Activated T-cell treated with anti-CD3 and anti-CD28 coated beads, Interleukin-2, amount 50 U/mL, for 24 hours (primary cell): Measurements from ENCODE around the gene SECISBP2L.
"Not testable (repeated sequence)": the region's sequence is repeated elsewhere in the genome, so short reads cannot be mapped to it uniquely, and the experiment has no call there.

Experiments used
- DNase-seq: peaks from one replicate; pipeline ENCODE4 v3.0.0-alpha.2; 2020
- H3K27ac Mint-ChIP-seq: 2 replicates; pipeline ENCODE4 v1.8.0; 2020; ENCODE audit warnings: mild to moderate bottlenecking, mixed read lengths
- H3K27me3 Mint-ChIP-seq: 2 replicates; pipeline ENCODE4 v1.8.0; 2020; ENCODE audit warnings: mixed read lengths
- H3K36me3 Mint-ChIP-seq: 2 replicates; pipeline ENCODE4 v1.8.0; 2020; ENCODE audit warnings: low read depth, mixed read lengths
- H3K4me1 Mint-ChIP-seq: 2 replicates; pipeline ENCODE4 v1.8.0; 2020; ENCODE audit warnings: low read depth, mixed read lengths
- H3K4me3 Mint-ChIP-seq: 2 replicates; pipeline ENCODE4 v1.8.0; 2020; ENCODE audit warnings: mild to moderate bottlenecking, moderate library complexity, mixed read lengths
- H3K9me3 Mint-ChIP-seq: 2 replicates; pipeline ENCODE4 v1.8.0; 2020; ENCODE audit warnings: mixed read lengths

SECISBP2L gene

GRCh38 chr15:48974882-48975281 lies 71.4 kb downstream of the SECISBP2L start:
- Mint-ChIP-seq H3K36me3 (no peaks in the 10 kb centered on the region), H3K9me3 (no peaks in the 10 kb centered on the region)
- no peak for DNase-seq

GRCh38 chr15:48972750-48973503 lies 73.3 kb downstream of the SECISBP2L start:
- H3K36me3 Mint-ChIP-seq, result no peaks in the 10 kb centered on the region
- H3K27me3 Mint-ChIP-seq, result peaks cover 35% of the 10 kb centered on the region
- no peak overlapping the region for H3K4me3 Mint-ChIP-seq

More at GRCh38 chr15:48974882-48975281, 71.4 kb downstream of the SECISBP2L start:
- H3K27me3 Mint-ChIP-seq, result peaks cover 38% of the 10 kb centered on the region
- H3K27ac Mint-ChIP-seq, result no peak overlapping the region
- H3K4me3 Mint-ChIP-seq, result no peak overlapping the region
- peaks cover 13% of the 10 kb centered on the region for H3K4me1 Mint-ChIP-seq

GRCh38 chr15:48970926-48971325 lies 75.3 kb downstream of the SECISBP2L start:
- H3K27ac Mint-ChIP-seq, DNase-seq, H3K36me3 Mint-ChIP-seq, H3K9me3 Mint-ChIP-seq, H3K4me3 Mint-ChIP-seq: not testable (repeated sequence)
- Mint-ChIP-seq H3K27me3 (peaks cover 26% of the 10 kb centered on the region), H3K4me1 (peaks cover 27% of the 10 kb centered on the region)

More at GRCh38 chr15:48972750-48973503, 73.3 kb downstream of the SECISBP2L start:
- Mint-ChIP-seq H3K27ac (no peak overlapping the region), H3K4me1 (peaks cover 13% of the 10 kb centered on the region), H3K9me3 (no peaks in the 10 kb centered on the region)
- DNase-seq, result no peak

- DNase-seq, result no peak
- H3K4me1 Mint-ChIP-seq, result peaks cover 42% of the 10 kb centered on the region
- no peak overlapping the region for H3K27ac Mint-ChIP-seq
- H3K4me3 Mint-ChIP-seq, result no peak overlapping the region
- no peaks in the 10 kb centered on the region for H3K36me3 Mint-ChIP-seq
- H3K27me3 Mint-ChIP-seq, result peaks cover 44% of the 10 kb centered on the region
- no peaks in the 10 kb centered on the region for H3K9me3 Mint-ChIP-seq
These were observed 78.2 kb downstream of the SECISBP2L start for GRCh38 chr15:48968066-48968465.

DNA sequence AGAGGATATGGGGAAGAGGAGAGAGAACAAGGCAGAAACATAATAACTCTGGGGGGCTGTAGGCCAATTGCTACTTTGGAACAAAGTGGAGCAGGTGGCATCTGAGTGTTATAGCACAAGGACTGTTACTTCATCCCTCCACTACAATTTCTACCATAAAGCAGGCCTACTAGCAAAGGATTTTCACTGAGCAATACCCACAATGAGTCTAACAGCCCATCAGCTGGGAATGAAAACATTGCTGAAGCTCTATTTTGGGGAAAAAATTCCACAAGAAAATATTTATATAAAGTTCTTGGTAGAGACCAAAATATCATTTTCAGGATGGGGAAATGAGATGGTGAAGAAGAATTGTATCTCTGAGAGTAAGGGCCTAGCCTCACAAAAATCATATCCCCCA lies 78.9 kb downstream of the SECISBP2L start:
- Mint-ChIP-seq H3K4me1 (peaks cover 46% of the 10 kb centered on the region), H3K27ac (peak overlapping the region; percentile 75), H3K36me3 (no peaks in the 10 kb centered on the region), H3K27me3 (peaks cover 51% of the 10 kb centered on the region), H3K4me3 (no peak overlapping the region), H3K9me3 (no peaks in the 10 kb centered on the region)
- no peak for DNase-seq

- Mint-ChIP-seq H3K27me3 (peaks cover 57% of the 10 kb centered on the region), H3K4me1 (peaks cover 46% of the 10 kb centered on the region), H3K9me3 (no peaks in the 10 kb centered on the region), H3K27ac (peak overlapping the region; percentile 75), H3K36me3 (no peaks in the 10 kb centered on the region), H3K4me3 (no peak overlapping the region)
- no peak for DNase-seq
These were observed 79.5 kb downstream of the SECISBP2L start for GRCh38 chr15:48966595-48967301.

GRCh38 chr15:48965972-48966371 lies 80.3 kb downstream of the SECISBP2L start:
- Mint-ChIP-seq H3K27ac (peak overlapping the region; percentile 75), H3K27me3 (peaks cover 65% of the 10 kb centered on the region), H3K4me3 (peak overlapping the region; percentile 32), H3K36me3 (no peaks in the 10 kb centered on the region), H3K4me1 (peaks cover 46% of the 10 kb centered on the region), H3K9me3 (no peaks in the 10 kb centered on the region)
- no peak for DNase-seq

- Mint-ChIP-seq H3K27me3 (peaks cover 68% of the 10 kb centered on the region), H3K9me3 (no peaks in the 10 kb centered on the region), H3K4me3 (no peak overlapping the region), H3K27ac (no peak overlapping the region), H3K36me3 (no peaks in the 10 kb centered on the region), H3K4me1 (peaks cover 43% of the 10 kb centered on the region)
- DNase-seq, result no peak
These were observed 81.3 kb downstream of the SECISBP2L start for GRCh38 chr15:48964898-48965297.

GRCh38 chr15:48963524-48964113 lies 82.6 kb downstream of the SECISBP2L start, which contains the start of gene SHC4:
Gene SHC4 (minus strand): TSS chr15:48963919. CDS start chr15:48963015, 904 bp downstream.
- H3K9me3 Mint-ChIP-seq, result no peaks in the 10 kb centered on the region
- H3K4me1 Mint-ChIP-seq, result peaks cover 43% of the 10 kb centered on the region
- H3K4me3 Mint-ChIP-seq, result peak within 1 kb of the TSS; percentile 80
- H3K27me3 Mint-ChIP-seq, result peaks cover 65% of the 10 kb centered on the region
- peak within 1 kb of the TSS; percentile 1 for H3K27ac Mint-ChIP-seq
- no peaks in the 10 kb centered on the region for H3K36me3 Mint-ChIP-seq
- DNase-seq, result peak; percentile 44

GRCh38 chr15:48962662-48963523 lies 83.4 kb downstream of the SECISBP2L start:
- H3K27me3 Mint-ChIP-seq, result peaks cover 72% of the 10 kb centered on the region
- peak overlapping the region; percentile 80 for H3K4me3 Mint-ChIP-seq
- peak; percentile 45 for DNase-seq
- peaks cover 43% of the 10 kb centered on the region for H3K4me1 Mint-ChIP-seq
- H3K9me3 Mint-ChIP-seq, result no peaks in the 10 kb centered on the region
- H3K27ac Mint-ChIP-seq, result peak overlapping the region; percentile 1
- H3K36me3 Mint-ChIP-seq, result no peaks in the 10 kb centered on the region

DNA sequence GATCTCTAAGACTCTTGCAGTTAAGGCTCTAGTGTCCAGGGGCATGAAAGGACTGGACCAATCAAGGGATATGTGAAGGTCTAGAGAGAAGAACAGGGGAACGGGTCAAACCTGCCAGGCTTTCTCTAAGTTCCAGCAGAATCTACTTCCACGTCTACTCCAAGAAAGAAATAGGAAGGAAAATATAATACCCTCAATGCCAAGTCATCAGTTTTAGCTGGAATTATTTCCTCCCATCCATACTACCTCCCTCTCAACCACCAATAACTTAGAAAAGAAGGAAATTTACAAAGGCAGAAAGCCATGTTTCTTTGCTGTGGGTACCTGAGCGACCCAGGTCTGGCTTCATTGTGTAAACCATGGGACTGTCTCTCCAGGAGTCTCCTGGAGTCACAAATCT lies 90.3 kb downstream of the SECISBP2L start:
- Mint-ChIP-seq H3K27ac (no peak overlapping the region), H3K4me1 (no peaks in the 10 kb centered on the region), H3K36me3 (no peaks in the 10 kb centered on the region), H3K27me3 (peaks cover 27% of the 10 kb centered on the region), H3K9me3 (no peaks in the 10 kb centered on the region), H3K4me3 (no peak overlapping the region)
- no peak for DNase-seq

GRCh38 chr15:48955370-48955769 lies 90.9 kb downstream of the SECISBP2L start:
- no peak overlapping the region for H3K27ac Mint-ChIP-seq
- no peak for DNase-seq
- peaks cover 26% of the 10 kb centered on the region for H3K27me3 Mint-ChIP-seq
- no peaks in the 10 kb centered on the region for H3K4me1 Mint-ChIP-seq
- no peaks in the 10 kb centered on the region for H3K9me3 Mint-ChIP-seq
- H3K4me3 Mint-ChIP-seq, result no peak overlapping the region
- H3K36me3 Mint-ChIP-seq, result no peaks in the 10 kb centered on the region

DNA sequence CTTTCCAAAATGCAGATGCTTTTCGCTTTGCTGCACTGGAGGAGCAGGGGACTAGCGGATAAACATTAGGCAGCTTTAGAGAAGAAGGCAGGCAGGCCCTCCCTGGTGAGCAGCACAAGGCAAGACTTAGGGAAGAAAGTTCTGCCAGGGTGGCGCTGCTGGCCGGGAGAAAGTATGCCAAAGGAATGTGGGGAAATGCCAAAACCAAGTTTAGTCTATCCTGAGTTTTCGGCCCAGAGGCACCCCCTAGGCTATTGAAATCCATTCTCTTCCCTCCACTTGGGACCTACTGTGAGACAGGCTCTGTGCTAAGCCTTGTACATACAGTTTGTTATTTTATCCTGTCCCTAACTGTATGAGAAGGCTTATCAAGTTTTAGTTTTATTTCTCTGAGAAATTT lies 91.7 kb downstream of the SECISBP2L start:
- DNase-seq, result no peak
- H3K4me3 Mint-ChIP-seq, result no peak overlapping the region

GRCh38 chr15:48946840-48947187 lies 99.4 kb downstream of the SECISBP2L start:
- Mint-ChIP-seq H3K27me3 (peaks cover 25% of the 10 kb centered on the region), H3K36me3 (no peaks in the 10 kb centered on the region), H3K9me3 (no peaks in the 10 kb centered on the region), H3K4me1 (peaks cover 25% of the 10 kb centered on the region), H3K27ac (no peak overlapping the region), H3K4me3 (no peak overlapping the region)
- no peak for DNase-seq

More for the DNA sequence above, 91.7 kb downstream of the SECISBP2L start:
- Mint-ChIP-seq H3K9me3 (no peaks in the 10 kb centered on the region), H3K27ac (no peak overlapping the region), H3K27me3 (peaks cover 21% of the 10 kb centered on the region), H3K36me3 (no peaks in the 10 kb centered on the region), H3K4me1 (no peaks in the 10 kb centered on the region)
